Measurements from ENCODE around the gene DR1. TPM values are rescaled to one million over a fixed set of nuclear protein-coding genes. Genes with fewer than 3 reads are reported as not detected.

Gene DR1
- 33.8 TPM for polyA plus RNA-seq (2012; ENCODE audit: missing spikeins)

- DNase-seq (ENCODE audit: insufficient read length) (peak; percentile 89), FAIRE-seq (peak; percentile 97)
- TF ChIP-seq POLR2AphosphoS5 (IDR thresholded peaks at IDR 0.05; ENCODE audit: low read depth, low read length) (peak; percentile 93), POLR2A (IDR thresholded peaks at IDR 0.05; ENCODE audit: low read depth, low read length) (peak; percentile 90), TAF1 (IDR thresholded peaks at IDR 0.05; ENCODE audit: borderline replicate concordance, low read depth, low read length) (peak; percentile 93)
These were observed at the start of gene DR1 for GRCh38 chr1:93345633-93346420. Gene DR1 (plus strand): TSS chr1:93345907. CDS start chr1:93346646, 739 bp downstream.

GRCh38 chr1:93296555-93297154 lies 49.1 kb upstream of the DR1 start:
- TF ChIP-seq POLR2A (IDR thresholded peaks at IDR 0.05; ENCODE audit: low read depth, low read length) (no peak), POLR2AphosphoS5 (IDR thresholded peaks at IDR 0.05; ENCODE audit: low read depth, low read length) (no peak), TAF1 (IDR thresholded peaks at IDR 0.05; ENCODE audit: borderline replicate concordance, low read depth, low read length) (no peak)
- no peak for FAIRE-seq
- DNase-seq (ENCODE audit: insufficient read length), result no peak

- FAIRE-seq (no peak), DNase-seq (ENCODE audit: insufficient read length) (no peak)
- TF ChIP-seq POLR2AphosphoS5 (IDR thresholded peaks at IDR 0.05; ENCODE audit: low read depth, low read length), result no peak
- no peak for TF ChIP-seq TAF1 (IDR thresholded peaks at IDR 0.05; ENCODE audit: borderline replicate concordance, low read depth, low read length)
- TF ChIP-seq POLR2A (IDR thresholded peaks at IDR 0.05; ENCODE audit: low read depth, low read length), result no peak
These were observed 44.6 kb upstream of the DR1 start for GRCh38 chr1:93301131-93301530.

GRCh38 chr1:93302078-93302477 lies 43.6 kb upstream of the DR1 start:
- TF ChIP-seq POLR2A (IDR thresholded peaks at IDR 0.05; ENCODE audit: low read depth, low read length) (no peak), TAF1 (IDR thresholded peaks at IDR 0.05; ENCODE audit: borderline replicate concordance, low read depth, low read length) (no peak), POLR2AphosphoS5 (IDR thresholded peaks at IDR 0.05; ENCODE audit: low read depth, low read length) (no peak)
- no peak for FAIRE-seq
- no peak for DNase-seq (ENCODE audit: insufficient read length)

- DNase-seq (ENCODE audit: insufficient read length), result no peak
- peak; percentile 96 for FAIRE-seq
- no peak for TF ChIP-seq TAF1 (IDR thresholded peaks at IDR 0.05; ENCODE audit: borderline replicate concordance, low read depth, low read length)
- TF ChIP-seq POLR2A (IDR thresholded peaks at IDR 0.05; ENCODE audit: low read depth, low read length), result no peak
- TF ChIP-seq POLR2AphosphoS5 (IDR thresholded peaks at IDR 0.05; ENCODE audit: low read depth, low read length), result no peak
These were observed 41.0 kb upstream of the DR1 start for GRCh38 chr1:93304716-93305138.

GRCh38 chr1:93306920-93307319 lies 38.8 kb upstream of the DR1 start:
- TF ChIP-seq TAF1 (IDR thresholded peaks at IDR 0.05; ENCODE audit: borderline replicate concordance, low read depth, low read length) (no peak), POLR2AphosphoS5 (IDR thresholded peaks at IDR 0.05; ENCODE audit: low read depth, low read length) (no peak), POLR2A (IDR thresholded peaks at IDR 0.05; ENCODE audit: low read depth, low read length) (no peak)
- FAIRE-seq (no peak), DNase-seq (ENCODE audit: insufficient read length) (no peak)

GRCh38 chr1:93313026-93313425 lies 32.7 kb upstream of the DR1 start:
- TF ChIP-seq POLR2AphosphoS5 (IDR thresholded peaks at IDR 0.05; ENCODE audit: low read depth, low read length), result no peak
- no peak for TF ChIP-seq POLR2A (IDR thresholded peaks at IDR 0.05; ENCODE audit: low read depth, low read length)
- TF ChIP-seq TAF1 (IDR thresholded peaks at IDR 0.05; ENCODE audit: borderline replicate concordance, low read depth, low read length), result no peak
- FAIRE-seq (no peak), DNase-seq (ENCODE audit: insufficient read length) (no peak)

GRCh38 chr1:93317207-93317606 lies 28.5 kb upstream of the DR1 start:
- no peak for FAIRE-seq

GRCh38 chr1:93317943-93318342 lies 27.8 kb upstream of the DR1 start:
- DNase-seq (ENCODE audit: insufficient read length) (no peak), FAIRE-seq (no peak)
- TF ChIP-seq TAF1 (IDR thresholded peaks at IDR 0.05; ENCODE audit: borderline replicate concordance, low read depth, low read length) (no peak), POLR2A (IDR thresholded peaks at IDR 0.05; ENCODE audit: low read depth, low read length) (no peak), POLR2AphosphoS5 (IDR thresholded peaks at IDR 0.05; ENCODE audit: low read depth, low read length) (no peak)

More at GRCh38 chr1:93317207-93317606, 28.5 kb upstream of the DR1 start:
- no peak for TF ChIP-seq TAF1 (IDR thresholded peaks at IDR 0.05; ENCODE audit: borderline replicate concordance, low read depth, low read length)
- TF ChIP-seq POLR2A (IDR thresholded peaks at IDR 0.05; ENCODE audit: low read depth, low read length), result no peak
- no peak for TF ChIP-seq POLR2AphosphoS5 (IDR thresholded peaks at IDR 0.05; ENCODE audit: low read depth, low read length)
- no peak for DNase-seq (ENCODE audit: insufficient read length)

GRCh38 chr1:93321720-93322119 lies 24.0 kb upstream of the DR1 start:
- DNase-seq (ENCODE audit: insufficient read length) (no peak), FAIRE-seq (no peak)
- TF ChIP-seq POLR2A (IDR thresholded peaks at IDR 0.05; ENCODE audit: low read depth, low read length) (no peak), POLR2AphosphoS5 (IDR thresholded peaks at IDR 0.05; ENCODE audit: low read depth, low read length) (no peak), TAF1 (IDR thresholded peaks at IDR 0.05; ENCODE audit: borderline replicate concordance, low read depth, low read length) (no peak)

GRCh38 chr1:93322349-93322748 lies 23.4 kb upstream of the DR1 start:
- DNase-seq (ENCODE audit: insufficient read length), result no peak
- FAIRE-seq, result no peak
- no peak for TF ChIP-seq POLR2A (IDR thresholded peaks at IDR 0.05; ENCODE audit: low read depth, low read length)
- no peak for TF ChIP-seq POLR2AphosphoS5 (IDR thresholded peaks at IDR 0.05; ENCODE audit: low read depth, low read length)
- TF ChIP-seq TAF1 (IDR thresholded peaks at IDR 0.05; ENCODE audit: borderline replicate concordance, low read depth, low read length), result no peak
